ENCODE data around the gene TMEFF2. TPM values are rescaled to one million over a fixed set of nuclear protein-coding genes. Genes with fewer than 3 reads are reported as not detected.

TMEFF2 gene
- total and polyA plus RNA-seq, 9 donors = 7.7 to 35.3 (median 28.2) TPM

DNA sequence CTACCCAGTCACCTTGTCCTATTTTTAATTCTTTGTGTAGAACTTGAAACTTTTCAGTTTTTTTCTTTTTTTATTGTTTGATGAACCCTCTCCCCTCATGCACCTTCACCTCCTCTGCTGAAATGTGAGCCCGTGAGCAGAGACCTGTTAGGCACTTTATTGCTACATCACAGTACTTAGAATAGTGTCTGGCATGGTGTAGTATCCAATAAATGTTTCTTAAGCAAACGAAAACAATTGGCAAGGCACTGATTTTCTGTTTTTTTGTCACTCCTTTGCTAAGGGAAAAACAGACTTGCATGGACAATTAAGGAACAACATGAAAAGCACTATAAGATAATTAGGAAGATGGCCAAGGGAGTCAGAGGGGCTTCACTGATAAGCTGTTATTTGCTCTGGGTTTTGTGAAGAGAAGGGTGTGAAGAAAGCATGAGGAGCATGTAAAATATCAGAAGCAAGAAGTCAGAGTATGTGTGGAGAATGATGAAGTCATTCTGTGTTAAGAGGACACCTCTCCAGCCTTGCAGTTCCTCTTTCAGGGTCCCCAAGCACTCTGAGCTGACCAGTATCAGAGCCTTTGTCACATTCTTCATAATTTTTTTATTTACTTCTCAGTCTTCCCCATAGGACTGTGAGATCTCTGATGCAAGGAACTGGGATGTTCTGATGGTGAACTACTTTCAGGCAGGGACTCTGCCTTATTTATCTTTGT lies 248.1 kb downstream of the TMEFF2 start:
- Histone ChIP-seq H3K27me3 (ENCODE audit: control insufficient read depth, insufficient read depth, low read length) (no peaks in the 10 kb centered on the region), H3K4me1 (ENCODE audit: control insufficient read depth, insufficient read depth, low read length) (peaks cover 2% of the 10 kb centered on the region), H3K4me3 (ENCODE audit: low read length) (no peak overlapping the region), H3K27ac (ENCODE audit: low read length) (no peak overlapping the region), H3K9me3 (replicated peaks; ENCODE audit: control insufficient read depth, low read depth, low read length) (no peaks in the 10 kb centered on the region), H3K36me3 (ENCODE audit: control insufficient read depth, insufficient read depth, low read length) (no peaks in the 10 kb centered on the region)
- DNase-seq = no peak
- WGBS (ENCODE audit: insufficient coverage) = no CpG with 5 or more reads among the region's 2 CpGs

DNA sequence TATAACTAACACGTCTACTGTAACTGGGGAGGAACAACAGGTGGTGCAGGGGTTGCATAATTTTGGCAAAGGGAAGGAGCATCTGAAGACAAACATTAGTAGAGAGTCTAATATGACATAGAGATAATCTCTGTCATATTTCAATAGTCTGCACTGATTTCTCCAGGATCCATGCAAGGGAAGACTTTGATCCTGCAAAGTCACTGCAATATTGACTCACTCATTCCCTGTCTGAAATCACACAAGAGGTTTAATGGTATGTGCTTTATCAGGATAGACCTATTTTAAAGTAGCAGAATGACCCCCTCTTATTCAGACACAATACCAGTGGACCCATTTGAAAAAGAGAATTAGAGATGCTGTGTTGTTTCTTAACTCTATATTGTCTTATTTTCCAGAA lies 249.1 kb downstream of the TMEFF2 start:
- Histone ChIP-seq H3K4me3 (ENCODE audit: low read length) (no peak overlapping the region), H3K9me3 (replicated peaks; ENCODE audit: control insufficient read depth, low read depth, low read length) (no peaks in the 10 kb centered on the region), H3K27ac (ENCODE audit: low read length) (no peak overlapping the region), H3K4me1 (ENCODE audit: control insufficient read depth, insufficient read depth, low read length) (peaks cover 2% of the 10 kb centered on the region), H3K27me3 (ENCODE audit: control insufficient read depth, insufficient read depth, low read length) (no peaks in the 10 kb centered on the region), H3K36me3 (ENCODE audit: control insufficient read depth, insufficient read depth, low read length) (no peaks in the 10 kb centered on the region)
- DNase-seq = no peak
- no CpG with 5 or more reads among the region's 1 CpG for WGBS (ENCODE audit: insufficient coverage)

DNA sequence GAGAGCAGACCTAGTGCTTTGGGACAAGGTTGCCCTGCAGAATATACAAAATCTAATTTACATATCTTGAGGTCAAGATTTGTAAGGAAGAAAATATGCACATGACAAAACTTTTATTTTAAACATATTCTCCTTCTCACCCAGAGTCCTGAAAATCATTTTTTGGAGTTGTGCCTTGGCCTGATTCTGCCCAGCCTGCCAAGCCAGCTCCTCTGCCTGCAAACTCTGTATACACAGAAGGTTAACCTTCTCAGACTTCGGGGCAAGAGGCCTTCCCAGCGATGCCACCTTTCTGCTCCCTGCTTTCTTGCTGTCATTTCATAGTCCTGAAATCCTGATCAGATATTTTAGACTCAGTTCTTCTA lies 252.0 kb downstream of the TMEFF2 start:
- H3K27ac ChIP-seq (ENCODE audit: low read length) = no peak overlapping the region
- H3K4me3 ChIP-seq (ENCODE audit: low read length) = no peak overlapping the region
- peaks cover 2% of the 10 kb centered on the region for H3K4me1 ChIP-seq (ENCODE audit: control insufficient read depth, insufficient read depth, low read length)
- no peaks in the 10 kb centered on the region for H3K36me3 ChIP-seq (ENCODE audit: control insufficient read depth, insufficient read depth, low read length)
- H3K9me3 ChIP-seq (replicated peaks; ENCODE audit: control insufficient read depth, low read depth, low read length) = no peaks in the 10 kb centered on the region
- no peak for DNase-seq
- no CpG with 5 or more reads among the region's 2 CpGs for WGBS (ENCODE audit: insufficient coverage)
- no peaks in the 10 kb centered on the region for H3K27me3 ChIP-seq (ENCODE audit: control insufficient read depth, insufficient read depth, low read length)

DNA sequence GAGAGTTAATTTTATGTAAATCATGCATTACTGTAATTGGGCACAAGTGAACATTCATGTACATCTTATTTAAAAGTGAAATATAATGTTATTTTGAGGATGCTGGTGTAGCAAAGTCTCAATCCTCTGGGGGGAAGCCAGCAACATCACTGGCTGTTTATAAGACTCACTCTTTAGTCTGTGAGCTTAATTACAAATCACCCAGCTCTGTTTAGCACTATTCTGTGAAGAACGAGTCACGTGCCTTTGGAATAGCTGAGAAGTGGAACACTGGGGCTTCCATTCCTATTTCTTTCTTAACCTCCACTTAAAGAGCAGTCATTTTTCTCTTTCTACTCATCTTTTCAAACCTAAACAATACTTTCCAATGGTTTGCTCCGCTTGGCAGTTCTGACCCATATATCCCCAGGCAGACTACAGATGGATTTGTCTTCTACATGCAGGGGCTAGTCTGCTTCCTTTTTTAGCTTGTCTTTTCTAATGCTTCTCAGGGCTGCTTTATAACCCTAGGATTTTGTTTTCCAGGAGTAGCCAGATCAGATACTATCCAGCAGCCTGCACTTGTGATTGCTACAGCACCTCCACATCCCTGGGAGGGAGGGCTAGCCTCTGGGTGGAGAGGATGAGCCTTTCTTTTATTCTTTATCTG lies 252.5 kb downstream of the TMEFF2 start:
- WGBS (ENCODE audit: insufficient coverage) = 54% methylated on average over 3 of the region's 3 CpGs
- Histone ChIP-seq H3K9me3 (replicated peaks; ENCODE audit: control insufficient read depth, low read depth, low read length) (no peaks in the 10 kb centered on the region), H3K4me3 (ENCODE audit: low read length) (no peak overlapping the region), H3K4me1 (ENCODE audit: control insufficient read depth, insufficient read depth, low read length) (peaks cover 2% of the 10 kb centered on the region), H3K27ac (ENCODE audit: low read length) (no peak overlapping the region), H3K36me3 (ENCODE audit: control insufficient read depth, insufficient read depth, low read length) (no peaks in the 10 kb centered on the region), H3K27me3 (ENCODE audit: control insufficient read depth, insufficient read depth, low read length) (no peaks in the 10 kb centered on the region)
- peak; percentile 72 for DNase-seq

DNA sequence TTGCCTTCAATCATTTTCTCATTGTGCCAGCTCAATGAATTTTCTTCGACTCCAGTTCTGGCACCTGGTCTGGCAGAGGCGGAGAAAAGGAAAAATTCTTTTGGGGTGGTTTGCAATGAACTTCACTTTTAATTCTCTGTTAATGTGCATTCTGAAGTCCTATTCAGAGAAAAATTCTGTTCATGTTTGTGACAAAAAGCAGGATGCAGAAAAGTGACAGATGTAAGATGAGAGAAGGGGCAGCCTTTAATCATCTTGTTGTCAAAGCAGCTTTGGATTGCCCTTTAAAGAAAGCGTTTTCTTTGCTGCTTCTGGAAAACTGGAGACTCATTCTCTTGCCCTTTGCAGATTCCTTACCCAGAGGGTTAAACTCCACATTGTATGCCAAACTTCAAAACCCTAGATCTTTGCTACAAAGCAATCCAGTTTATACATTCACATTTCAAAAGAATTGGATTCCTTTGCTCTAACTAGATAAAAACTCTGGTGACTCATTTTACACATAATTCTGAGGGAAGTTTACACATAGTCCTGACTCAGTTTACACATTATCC lies 253.3 kb downstream of the TMEFF2 start:
- 63% methylated on average over 1 of the region's 3 CpGs for WGBS (ENCODE audit: insufficient coverage)
- H3K4me3 ChIP-seq (ENCODE audit: low read length) = no peak overlapping the region
- H3K27ac ChIP-seq (ENCODE audit: low read length) = no peak overlapping the region
- DNase-seq = no peak
- no peaks in the 10 kb centered on the region for H3K36me3 ChIP-seq (ENCODE audit: control insufficient read depth, insufficient read depth, low read length)
- no peaks in the 10 kb centered on the region for H3K27me3 ChIP-seq (ENCODE audit: control insufficient read depth, insufficient read depth, low read length)
- no peaks in the 10 kb centered on the region for H3K9me3 ChIP-seq (replicated peaks; ENCODE audit: control insufficient read depth, low read depth, low read length)
- H3K4me1 ChIP-seq (ENCODE audit: control insufficient read depth, insufficient read depth, low read length) = peaks cover 2% of the 10 kb centered on the region

DNA sequence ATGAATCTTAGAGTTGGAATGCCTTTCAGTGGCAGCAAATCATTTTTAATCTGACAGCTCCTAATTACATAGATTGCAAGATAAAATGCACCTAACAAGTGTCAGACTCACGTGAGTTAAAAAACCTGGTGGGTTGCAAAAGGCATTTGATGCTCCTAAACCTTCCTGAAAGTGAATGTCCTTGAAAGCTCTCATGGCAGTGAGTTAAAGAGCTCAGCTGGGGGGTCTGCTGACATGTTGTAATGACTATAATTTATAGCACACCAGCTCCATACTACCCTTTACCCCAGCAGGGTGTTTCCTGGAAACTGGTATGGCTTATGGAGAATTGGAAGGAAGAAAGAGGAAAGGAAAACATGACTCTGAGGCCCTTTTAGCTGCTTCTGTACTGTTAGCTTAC lies 256.0 kb downstream of the TMEFF2 start:
- DNase-seq = no peak
- peaks cover 2% of the 10 kb centered on the region for H3K4me1 ChIP-seq (ENCODE audit: control insufficient read depth, insufficient read depth, low read length)
- no peak overlapping the region for H3K4me3 ChIP-seq (ENCODE audit: low read length)
- no peaks in the 10 kb centered on the region for H3K36me3 ChIP-seq (ENCODE audit: control insufficient read depth, insufficient read depth, low read length)
- no peaks in the 10 kb centered on the region for H3K27me3 ChIP-seq (ENCODE audit: control insufficient read depth, insufficient read depth, low read length)
- H3K9me3 ChIP-seq (replicated peaks; ENCODE audit: control insufficient read depth, low read depth, low read length) = no peaks in the 10 kb centered on the region
- no peak overlapping the region for H3K27ac ChIP-seq (ENCODE audit: low read length)
- 80% methylated on average over 1 of the region's 1 CpG for WGBS (ENCODE audit: insufficient coverage)

DNA sequence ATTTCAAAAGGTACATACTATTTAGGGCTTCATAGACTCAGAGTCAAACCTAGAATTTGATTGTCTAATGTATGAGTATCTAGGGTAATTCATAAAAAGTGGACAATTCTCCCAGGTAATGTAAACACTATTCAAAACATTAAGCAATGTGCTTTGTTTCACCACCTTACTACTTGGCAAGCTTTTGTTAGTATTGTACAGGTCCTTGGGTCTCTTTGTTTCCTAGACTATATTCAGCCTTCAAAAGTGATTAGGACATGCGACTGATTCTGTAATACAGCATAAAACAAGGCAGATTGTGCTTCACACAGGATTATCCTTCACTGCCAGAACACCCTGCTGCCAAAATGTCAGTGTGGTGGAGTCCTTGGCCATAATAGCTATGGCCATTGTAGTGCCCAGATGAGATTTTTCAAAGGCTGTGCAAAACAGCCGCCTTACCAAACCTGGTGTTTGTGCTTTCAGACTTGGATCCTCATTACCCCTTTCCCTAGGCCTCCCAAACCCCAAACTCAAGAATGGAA lies 257.8 kb downstream of the TMEFF2 start:
- Histone ChIP-seq H3K4me3 (ENCODE audit: low read length) (no peak overlapping the region), H3K36me3 (ENCODE audit: control insufficient read depth, insufficient read depth, low read length) (no peaks in the 10 kb centered on the region), H3K27me3 (ENCODE audit: control insufficient read depth, insufficient read depth, low read length) (no peaks in the 10 kb centered on the region), H3K4me1 (ENCODE audit: control insufficient read depth, insufficient read depth, low read length) (no peaks in the 10 kb centered on the region), H3K9me3 (replicated peaks; ENCODE audit: control insufficient read depth, low read depth, low read length) (no peaks in the 10 kb centered on the region), H3K27ac (ENCODE audit: low read length) (no peak overlapping the region)
- DNase-seq = no peak
- WGBS (ENCODE audit: insufficient coverage) = no CpG with 5 or more reads among the region's 2 CpGs

DNA sequence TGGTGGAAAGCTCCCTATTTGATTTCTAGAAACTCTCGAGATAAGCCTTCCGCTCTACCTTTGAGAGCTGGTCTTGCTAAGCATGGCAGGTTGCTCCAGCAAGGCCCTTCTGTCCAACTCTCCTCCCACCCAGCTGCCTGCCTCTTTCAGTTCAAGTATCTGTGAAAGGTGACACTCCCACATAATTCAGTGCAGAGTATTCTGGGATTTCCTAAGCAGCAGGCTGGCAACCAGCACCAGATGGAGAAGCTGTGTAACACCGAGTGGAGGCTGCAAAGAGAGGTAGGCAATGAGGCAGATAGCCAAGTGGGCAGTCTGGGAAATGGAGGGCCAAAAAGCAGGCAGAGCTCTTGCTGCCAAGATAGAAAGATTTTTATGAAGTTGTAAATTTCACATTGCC lies 259.5 kb downstream of the TMEFF2 start:
- Histone ChIP-seq H3K27me3 (ENCODE audit: control insufficient read depth, insufficient read depth, low read length) (no peaks in the 10 kb centered on the region), H3K27ac (ENCODE audit: low read length) (no peak overlapping the region)
- peak; percentile 24 for DNase-seq

DNA sequence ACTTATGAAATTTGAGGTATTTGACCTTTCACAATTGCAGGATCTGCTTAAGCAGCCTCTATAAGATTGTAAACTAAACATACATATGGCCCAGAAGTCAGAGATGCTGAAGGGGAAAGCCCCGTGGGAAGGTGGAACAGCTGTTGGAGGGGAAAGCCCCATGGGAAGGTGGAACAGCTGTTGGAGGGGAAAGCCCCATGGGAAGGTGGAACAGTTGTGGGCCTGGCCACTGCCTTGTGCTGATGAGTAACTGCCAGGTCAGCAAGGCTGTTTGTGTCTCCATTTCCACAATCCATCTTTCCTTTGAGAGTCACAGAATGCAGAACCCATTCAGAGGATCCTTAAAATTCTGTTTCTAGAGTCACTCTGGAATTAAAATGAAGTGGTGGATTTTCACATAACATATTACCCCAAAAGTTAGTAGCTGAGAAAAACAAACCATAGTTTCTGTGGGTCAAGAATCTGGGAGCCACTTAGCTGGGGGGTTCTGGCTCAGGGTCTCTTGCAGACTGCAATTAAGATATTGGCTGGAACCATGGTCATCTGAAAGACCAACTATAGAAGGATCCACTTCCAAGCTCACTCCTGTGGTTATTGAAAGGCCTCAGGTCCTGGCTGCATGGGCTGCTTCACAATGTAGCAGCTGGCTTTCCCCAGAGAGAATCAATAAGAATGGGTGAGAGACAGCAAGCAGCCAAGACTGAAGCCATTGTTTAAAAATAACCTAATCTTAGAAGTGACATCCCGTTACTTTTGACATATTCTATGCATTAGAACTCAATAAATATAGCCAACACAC lies 261.2 kb downstream of the TMEFF2 start:
- peak; percentile 6 for DNase-seq
- 57% methylated on average over 1 of the region's 2 CpGs for WGBS (ENCODE audit: insufficient coverage)
- H3K27ac ChIP-seq (ENCODE audit: low read length) = no peak overlapping the region
- no peaks in the 10 kb centered on the region for H3K36me3 ChIP-seq (ENCODE audit: control insufficient read depth, insufficient read depth, low read length)
- no peaks in the 10 kb centered on the region for H3K27me3 ChIP-seq (ENCODE audit: control insufficient read depth, insufficient read depth, low read length)
- H3K9me3 ChIP-seq (replicated peaks; ENCODE audit: control insufficient read depth, low read depth, low read length) = no peaks in the 10 kb centered on the region
- H3K4me1 ChIP-seq (ENCODE audit: control insufficient read depth, insufficient read depth, low read length) = no peaks in the 10 kb centered on the region
- no peak overlapping the region for H3K4me3 ChIP-seq (ENCODE audit: low read length)

More for the DNA sequence above, 259.5 kb downstream of the TMEFF2 start:
- 72% methylated on average over 2 of the region's 3 CpGs for WGBS (ENCODE audit: insufficient coverage)
- Histone ChIP-seq H3K4me3 (ENCODE audit: low read length) (no peak overlapping the region), H3K4me1 (ENCODE audit: control insufficient read depth, insufficient read depth, low read length) (no peaks in the 10 kb centered on the region), H3K9me3 (replicated peaks; ENCODE audit: control insufficient read depth, low read depth, low read length) (no peaks in the 10 kb centered on the region), H3K36me3 (ENCODE audit: control insufficient read depth, insufficient read depth, low read length) (no peaks in the 10 kb centered on the region)

DNA sequence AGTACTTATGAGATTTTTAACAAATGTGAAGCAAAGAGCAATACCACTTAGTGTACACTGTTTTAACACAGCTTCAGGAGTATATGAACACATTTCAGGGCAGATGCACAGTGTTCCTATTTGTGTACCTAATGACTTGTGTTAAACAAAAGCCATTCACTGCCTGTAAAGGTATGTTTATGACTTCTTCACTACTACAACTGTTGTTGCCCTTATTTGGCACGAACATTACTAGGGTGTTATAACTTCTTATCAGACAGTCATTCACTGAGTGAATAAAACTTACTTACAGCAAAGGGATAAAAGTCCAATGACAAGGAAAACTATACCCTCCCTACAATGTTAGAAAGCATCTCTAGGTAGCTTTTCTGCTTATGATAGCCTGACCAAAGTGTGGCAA lies 262.4 kb downstream of the TMEFF2 start:
- Histone ChIP-seq H3K27ac (ENCODE audit: low read length) (no peak overlapping the region), H3K27me3 (ENCODE audit: control insufficient read depth, insufficient read depth, low read length) (no peaks in the 10 kb centered on the region), H3K4me1 (ENCODE audit: control insufficient read depth, insufficient read depth, low read length) (no peaks in the 10 kb centered on the region), H3K9me3 (replicated peaks; ENCODE audit: control insufficient read depth, low read depth, low read length) (no peaks in the 10 kb centered on the region), H3K36me3 (ENCODE audit: control insufficient read depth, insufficient read depth, low read length) (no peaks in the 10 kb centered on the region), H3K4me3 (ENCODE audit: low read length) (no peak overlapping the region)
- WGBS (ENCODE audit: insufficient coverage) = no CpG with 5 or more reads among the region's 1 CpG
- DNase-seq = no peak
